Endodermal cell (in vitro differentiated cells): Measurements from ENCODE around the gene SPEN. TPM values are rescaled to one million over a fixed set of nuclear protein-coding genes. Genes with fewer than 3 reads are reported as not detected.
"Not testable (repeated sequence)": the region's sequence is repeated elsewhere in the genome, so short reads cannot be mapped to it uniquely, and the experiment has no call there.

ENCODE experiments used
- DNase-seq: peaks from one replicate; pipeline ENCODE4 v3.0.0-alpha.2; 2017
- H3K27ac ChIP-seq: 2 replicates; pipeline ENCODE4 v1.5.1; 2013; ENCODE audit warnings: mild to moderate bottlenecking, low read depth, low read length, moderate library complexity
- H3K27me3 ChIP-seq: 2 replicates; pipeline ENCODE4 v1.6.1; 2013; ENCODE audit warnings: mild to moderate bottlenecking, low read length, moderate library complexity; ENCODE audit not compliant: insufficient read depth, control insufficient read depth, poor library complexity, severe bottlenecking
- H3K36me3 ChIP-seq: 2 replicates; pipeline ENCODE4 v1.7.0; 2013; ENCODE audit warnings: mild to moderate bottlenecking, low read length, moderate library complexity; ENCODE audit not compliant: control insufficient read depth, insufficient read depth
- H3K4me1 ChIP-seq: one replicate; pipeline ENCODE4 v1.7.0; 2013; ENCODE audit warnings: low read length; ENCODE audit not compliant: control insufficient read depth, insufficient read depth
- H3K4me3 ChIP-seq: 2 replicates; pipeline ENCODE4 v1.5.1; 2013; ENCODE audit warnings: mild to moderate bottlenecking, low read length, moderate library complexity
- H3K9ac ChIP-seq: 2 replicates; pipeline ENCODE4 v1.6.1; 2013; ENCODE audit warnings: mild to moderate bottlenecking, low read length, moderate library complexity; ENCODE audit not compliant: poor library complexity, severe bottlenecking; ENCODE audit errors: extremely low read depth
- H3K9me3 ChIP-seq: 2 replicates; pipeline ENCODE4 v1.6.1; 2013; ENCODE audit warnings: mild to moderate bottlenecking, low read length, moderate library complexity; ENCODE audit not compliant: control insufficient read depth
- H3K27ac Mint-ChIP-seq: 2 replicates; pipeline ENCODE4 v1.8.0; 2020; ENCODE audit warnings: mixed read lengths
- H3K27me3 Mint-ChIP-seq: 2 replicates; pipeline ENCODE4 v1.8.0; 2021; ENCODE audit warnings: mild to moderate bottlenecking, mixed read lengths; ENCODE audit not compliant: insufficient read depth
- H3K36me3 Mint-ChIP-seq: 2 replicates; pipeline ENCODE4 v1.8.0; 2020; ENCODE audit warnings: low read depth, mixed read lengths
- H3K4me1 Mint-ChIP-seq: 2 replicates; pipeline ENCODE4 v1.8.0; 2020; ENCODE audit warnings: mixed read lengths
- H3K4me3 Mint-ChIP-seq: 2 replicates; pipeline ENCODE4 v1.8.0; 2020; ENCODE audit warnings: mild to moderate bottlenecking, moderate library complexity, mixed read lengths
- H3K9me3 Mint-ChIP-seq: 2 replicates; pipeline ENCODE4 v1.8.0; 2020; ENCODE audit warnings: mild to moderate bottlenecking, mixed read lengths
- CTCF ChIP-seq: fragments of 200-600 bp; sonication (generic); conservative IDR thresholded peaks from 2 replicates; pipeline ENCODE4 v1.5.0; 2021; ENCODE audit warnings: antibody characterized with exemption, mild to moderate bottlenecking
- WGBS, 2 experiments: methylation state at CpG; one replicate each; pipeline versions ENCODE4 v1.1.5 to v1.1.7; 2013; ENCODE audit warnings: missing lambda C conversion rate in 2 of 2, mixed read lengths in 1 of 2; ENCODE audit not compliant: insufficient coverage in 1 of 2, insufficient read length in 1 of 2; 5-methylcytosine and 5-hydroxymethylcytosine counted together
- total RNA-seq, 2 donors: library from RNA; stranded (reverse); fragmentation: NEBNext Ultra II Directional in 1 of 2; extraction: Animal tissue kit (Norgen Biotek cat#: 25700) in 1 of 2; gene quantifications; 2 replicates in 1 of 2; 3 replicates in 1 of 2; pipeline ENCODE4 v1.2.1, GENCODE V29; 2021

SPEN gene
- total RNA-seq, 2 donors from 2014 or later = 61.5 to 71.9 TPM

GRCh38 chr1:15974855-15975254, 127.3 kb downstream of the SPEN start:
- Histone ChIP-seq H3K4me1 (no peaks in the 10 kb centered on the region), H3K36me3 (peaks cover 26% of the 10 kb centered on the region), H3K9ac (peak overlapping the region; percentile 74), H3K27me3 (no peaks in the 10 kb centered on the region), H3K9me3 (peaks cover 11% of the 10 kb centered on the region), H3K27ac (peak overlapping the region; percentile 22), H3K4me3 (peak overlapping the region; percentile 87)
- 70 to 76% methylated on average over 8 to 9 of the region's 9 CpGs for WGBS, 2 experiments
- Mint-ChIP-seq H3K27ac (peak overlapping the region; percentile 86), H3K9me3 (peaks cover 14% of the 10 kb centered on the region), H3K4me1 (peaks cover 7% of the 10 kb centered on the region), H3K36me3 (peaks cover 33% of the 10 kb centered on the region), H3K4me3 (peak overlapping the region; percentile 78), H3K27me3 (peaks cover 5% of the 10 kb centered on the region)
- no peak for TF ChIP-seq CTCF
- DNase-seq = no peak

- peak; percentile 91 for DNase-seq
- WGBS, 2 experiments = 0 to 1% methylated on average over 7 to 47 of the region's 47 CpGs
- peak overlapping the region; percentile 74 for H3K9ac ChIP-seq
- Mint-ChIP-seq H3K27ac (peak overlapping the region; percentile 86), H3K36me3 (peaks cover 28% of the 10 kb centered on the region), H3K4me1 (peaks cover 7% of the 10 kb centered on the region), H3K9me3 (peaks cover 9% of the 10 kb centered on the region), H3K4me3 (peak overlapping the region; percentile 78), H3K27me3 (peaks cover 5% of the 10 kb centered on the region)
- H3K9me3 ChIP-seq = peaks cover 8% of the 10 kb centered on the region
- peak overlapping the region; percentile 87 for H3K4me3 ChIP-seq
- H3K36me3 ChIP-seq = peaks cover 24% of the 10 kb centered on the region
- TF ChIP-seq CTCF = peak; percentile 65
- peak overlapping the region; percentile 97 for H3K27ac ChIP-seq
- no peaks in the 10 kb centered on the region for H3K27me3 ChIP-seq
- no peaks in the 10 kb centered on the region for H3K4me1 ChIP-seq
Observed at GRCh38 chr1:15975358-15975804, 127.9 kb downstream of the SPEN start.

GRCh38 chr1:15975805-15976680, 128.5 kb downstream of the SPEN start, which contains the start of gene ZBTB17:
Gene ZBTB17 (minus strand): TSS chr1:15976101. CDS start chr1:15948495, 27,606 bp downstream.
- Mint-ChIP-seq H3K4me3 (peak within 1 kb of the TSS; percentile 78), H3K27ac (peak within 1 kb of the TSS; percentile 86), H3K4me1 (peaks cover 7% of the 10 kb centered on the region), H3K36me3 (peaks cover 21% of the 10 kb centered on the region), H3K27me3 (peaks cover 5% of the 10 kb centered on the region), H3K9me3 (peaks cover 9% of the 10 kb centered on the region)
- H3K27ac ChIP-seq = peak within 1 kb of the TSS; percentile 97
- 9 to 12% methylated on average over 23 to 47 of the region's 47 CpGs for WGBS, 2 experiments
- H3K9ac ChIP-seq = peak within 1 kb of the TSS; percentile 74
- H3K4me3 ChIP-seq = peak within 1 kb of the TSS; percentile 87
- no peaks in the 10 kb centered on the region for H3K4me1 ChIP-seq
- TF ChIP-seq CTCF = no peak
- DNase-seq = peak; percentile 97
- H3K9me3 ChIP-seq = peaks cover 8% of the 10 kb centered on the region
- no peaks in the 10 kb centered on the region for H3K27me3 ChIP-seq
- peaks cover 20% of the 10 kb centered on the region for H3K36me3 ChIP-seq

- H3K4me3 Mint-ChIP-seq, H3K27me3 ChIP-seq, H3K4me3 ChIP-seq, H3K9me3 ChIP-seq, DNase-seq, H3K9me3 Mint-ChIP-seq, H3K27ac Mint-ChIP-seq, H3K4me1 Mint-ChIP-seq, H3K9ac ChIP-seq, H3K4me1 ChIP-seq, H3K36me3 Mint-ChIP-seq, H3K27ac ChIP-seq, H3K36me3 ChIP-seq: not testable (repeated sequence)
- 86 to 93% methylated on average over 3 of the region's 4 CpGs for WGBS, 2 experiments
- peaks cover 11% of the 10 kb centered on the region for H3K27me3 Mint-ChIP-seq
Observed at GRCh38 chr1:15977947-15978346, 130.4 kb downstream of the SPEN start.
